ENCODE results near the gene CEP170B.

Gene CEP170B

DNA sequence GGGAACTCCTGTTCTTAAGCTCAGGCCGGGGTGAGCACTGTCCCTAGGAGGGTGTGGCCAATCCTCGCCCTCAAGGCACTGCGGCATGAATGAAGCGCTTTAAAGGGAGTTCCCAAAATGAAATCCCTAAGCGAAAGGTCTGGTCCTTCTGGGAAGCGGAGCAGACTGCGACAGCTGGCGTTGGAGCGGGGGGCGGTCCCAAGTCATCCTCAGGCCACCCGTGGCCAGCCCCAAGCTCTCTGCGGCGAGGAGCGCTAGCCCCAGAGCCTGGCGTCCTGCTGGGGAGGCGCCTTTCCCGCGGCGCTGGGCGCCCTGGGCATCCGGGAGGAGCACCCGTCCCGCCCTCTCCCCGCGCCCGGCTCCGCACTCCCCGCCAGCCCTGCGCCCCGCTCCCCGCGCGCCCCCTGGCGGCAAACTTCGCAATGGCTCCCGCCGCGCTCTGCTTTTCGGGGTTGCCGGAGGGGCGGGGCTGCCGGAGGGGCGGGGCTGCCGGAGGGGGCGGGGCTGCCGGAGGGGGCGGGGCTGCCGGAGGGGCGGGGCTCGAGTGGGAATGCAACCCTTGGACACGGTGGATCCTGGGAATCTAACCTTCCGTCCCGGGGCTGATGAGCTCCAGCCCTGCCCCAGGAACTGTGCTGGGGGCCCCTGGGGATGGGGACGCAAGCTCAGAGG, 38.7 kb upstream of the CEP170B start:
- TF ChIP-seq ISL1 (CRISPR knock-in tag; IDR thresholded peaks at IDR 0.05): no peak
- TF ChIP-seq CSRNP3 (CRISPR knock-in tag; IDR thresholded peaks at IDR 0.05): no peak
- no peak for TF ChIP-seq ESRRG (CRISPR knock-in tag; IDR thresholded peaks at IDR 0.05)
- TF ChIP-seq SNAI2 (CRISPR knock-in tag; IDR thresholded peaks at IDR 0.05): no peak
- TF ChIP-seq ZNF8 (CRISPR knock-in tag; IDR thresholded peaks at IDR 0.05): no peak
- TF ChIP-seq ARNTL (CRISPR knock-in tag; IDR thresholded peaks at IDR 0.05; ENCODE audit: borderline replicate concordance, low read depth): no peak
- ATAC-seq: peak; percentile 86

GRCh38 chr14:104826861-104827176, 38.2 kb upstream of the CEP170B start:
- ATAC-seq: no peak
- TF ChIP-seq ISL1 (CRISPR knock-in tag; IDR thresholded peaks at IDR 0.05) (no peak), RARB (CRISPR knock-in tag; IDR thresholded peaks at IDR 0.05) (no peak), BACH2 (CRISPR knock-in tag; IDR thresholded peaks at IDR 0.05; ENCODE audit: borderline replicate concordance) (no peak), CSRNP3 (CRISPR knock-in tag; IDR thresholded peaks at IDR 0.05) (no peak), ARNTL (CRISPR knock-in tag; IDR thresholded peaks at IDR 0.05; ENCODE audit: borderline replicate concordance, low read depth) (no peak), ZNF8 (CRISPR knock-in tag; IDR thresholded peaks at IDR 0.05) (no peak), ESRRG (CRISPR knock-in tag; IDR thresholded peaks at IDR 0.05) (no peak), SNAI2 (CRISPR knock-in tag; IDR thresholded peaks at IDR 0.05) (no peak), ZNF565 (CRISPR knock-in tag; conservative IDR thresholded peaks at IDR 0.05; ENCODE audit: low read depth) (no peak), GLIS3 (CRISPR knock-in tag; IDR thresholded peaks at IDR 0.05) (no peak), CSDC2 (CRISPR knock-in tag; IDR thresholded peaks at IDR 0.05) (no peak), TCF4 (CRISPR knock-in tag; IDR thresholded peaks at IDR 0.05; ENCODE audit: borderline replicate concordance) (no peak), ZFP3 (CRISPR knock-in tag; IDR thresholded peaks at IDR 0.05) (no peak), ZC3H10 (CRISPR knock-in tag; IDR thresholded peaks at IDR 0.05) (no peak), TOX (CRISPR knock-in tag; IDR thresholded peaks at IDR 0.05; ENCODE audit: borderline replicate concordance) (no peak), ZNF70 (CRISPR knock-in tag; IDR thresholded peaks at IDR 0.05) (no peak)
- TF ChIP-seq, protein P1, sequence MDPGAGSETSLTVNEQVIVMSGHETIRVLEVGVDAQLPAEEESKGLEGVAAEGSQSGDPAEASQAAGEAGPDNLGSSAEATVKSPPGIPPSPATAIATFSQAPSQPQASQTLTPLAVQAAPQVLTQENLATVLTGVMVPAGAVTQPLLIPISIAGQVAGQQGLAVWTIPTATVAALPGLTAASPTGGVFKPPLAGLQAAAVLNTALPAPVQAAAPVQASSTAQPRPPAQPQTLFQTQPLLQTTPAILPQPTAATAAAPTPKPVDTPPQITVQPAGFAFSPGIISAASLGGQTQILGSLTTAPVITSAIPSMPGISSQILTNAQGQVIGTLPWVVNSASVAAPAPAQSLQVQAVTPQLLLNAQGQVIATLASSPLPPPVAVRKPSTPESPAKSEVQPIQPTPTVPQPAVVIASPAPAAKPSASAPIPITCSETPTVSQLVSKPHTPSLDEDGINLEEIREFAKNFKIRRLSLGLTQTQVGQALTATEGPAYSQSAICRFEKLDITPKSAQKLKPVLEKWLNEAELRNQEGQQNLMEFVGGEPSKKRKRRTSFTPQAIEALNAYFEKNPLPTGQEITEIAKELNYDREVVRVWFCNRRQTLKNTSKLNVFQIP (CRISPR knock-in tag; IDR thresholded peaks at IDR 0.05; ENCODE audit: borderline replicate concordance, low read depth): no peak
- TF ChIP-seq, protein P2, sequence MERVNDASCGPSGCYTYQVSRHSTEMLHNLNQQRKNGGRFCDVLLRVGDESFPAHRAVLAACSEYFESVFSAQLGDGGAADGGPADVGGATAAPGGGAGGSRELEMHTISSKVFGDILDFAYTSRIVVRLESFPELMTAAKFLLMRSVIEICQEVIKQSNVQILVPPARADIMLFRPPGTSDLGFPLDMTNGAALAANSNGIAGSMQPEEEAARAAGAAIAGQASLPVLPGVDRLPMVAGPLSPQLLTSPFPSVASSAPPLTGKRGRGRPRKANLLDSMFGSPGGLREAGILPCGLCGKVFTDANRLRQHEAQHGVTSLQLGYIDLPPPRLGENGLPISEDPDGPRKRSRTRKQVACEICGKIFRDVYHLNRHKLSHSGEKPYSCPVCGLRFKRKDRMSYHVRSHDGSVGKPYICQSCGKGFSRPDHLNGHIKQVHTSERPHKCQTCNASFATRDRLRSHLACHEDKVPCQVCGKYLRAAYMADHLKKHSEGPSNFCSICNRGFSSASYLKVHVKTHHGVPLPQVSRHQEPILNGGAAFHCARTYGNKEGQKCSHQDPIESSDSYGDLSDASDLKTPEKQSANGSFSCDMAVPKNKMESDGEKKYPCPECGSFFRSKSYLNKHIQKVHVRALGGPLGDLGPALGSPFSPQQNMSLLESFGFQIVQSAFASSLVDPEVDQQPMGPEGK (CRISPR knock-in tag; IDR thresholded peaks at IDR 0.05; ENCODE audit: borderline replicate concordance): no peak
- TF ChIP-seq, protein P3, sequence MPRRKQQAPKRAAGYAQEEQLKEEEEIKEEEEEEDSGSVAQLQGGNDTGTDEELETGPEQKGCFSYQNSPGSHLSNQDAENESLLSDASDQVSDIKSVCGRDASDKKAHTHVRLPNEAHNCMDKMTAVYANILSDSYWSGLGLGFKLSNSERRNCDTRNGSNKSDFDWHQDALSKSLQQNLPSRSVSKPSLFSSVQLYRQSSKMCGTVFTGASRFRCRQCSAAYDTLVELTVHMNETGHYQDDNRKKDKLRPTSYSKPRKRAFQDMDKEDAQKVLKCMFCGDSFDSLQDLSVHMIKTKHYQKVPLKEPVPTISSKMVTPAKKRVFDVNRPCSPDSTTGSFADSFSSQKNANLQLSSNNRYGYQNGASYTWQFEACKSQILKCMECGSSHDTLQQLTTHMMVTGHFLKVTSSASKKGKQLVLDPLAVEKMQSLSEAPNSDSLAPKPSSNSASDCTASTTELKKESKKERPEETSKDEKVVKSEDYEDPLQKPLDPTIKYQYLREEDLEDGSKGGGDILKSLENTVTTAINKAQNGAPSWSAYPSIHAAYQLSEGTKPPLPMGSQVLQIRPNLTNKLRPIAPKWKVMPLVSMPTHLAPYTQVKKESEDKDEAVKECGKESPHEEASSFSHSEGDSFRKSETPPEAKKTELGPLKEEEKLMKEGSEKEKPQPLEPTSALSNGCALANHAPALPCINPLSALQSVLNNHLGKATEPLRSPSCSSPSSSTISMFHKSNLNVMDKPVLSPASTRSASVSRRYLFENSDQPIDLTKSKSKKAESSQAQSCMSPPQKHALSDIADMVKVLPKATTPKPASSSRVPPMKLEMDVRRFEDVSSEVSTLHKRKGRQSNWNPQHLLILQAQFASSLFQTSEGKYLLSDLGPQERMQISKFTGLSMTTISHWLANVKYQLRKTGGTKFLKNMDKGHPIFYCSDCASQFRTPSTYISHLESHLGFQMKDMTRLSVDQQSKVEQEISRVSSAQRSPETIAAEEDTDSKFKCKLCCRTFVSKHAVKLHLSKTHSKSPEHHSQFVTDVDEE (CRISPR knock-in tag; IDR thresholded peaks at IDR 0.05): no peak

Data from SK-N-SH treated with all-trans-retinoic acid at 6 μM for 48 hours (cell line).